HG03095 (cell line): ENCODE data around the gene PPP1R1A.

Experiments
- ATAC-seq: cut with Tn5 transposase; IDR thresholded peaks from one replicate; pipeline ENCODE4 v1.9.1; 2021; ENCODE audit warnings: moderate library complexity; ENCODE audit not compliant: unreplicated experiment

PPP1R1A gene

DNA sequence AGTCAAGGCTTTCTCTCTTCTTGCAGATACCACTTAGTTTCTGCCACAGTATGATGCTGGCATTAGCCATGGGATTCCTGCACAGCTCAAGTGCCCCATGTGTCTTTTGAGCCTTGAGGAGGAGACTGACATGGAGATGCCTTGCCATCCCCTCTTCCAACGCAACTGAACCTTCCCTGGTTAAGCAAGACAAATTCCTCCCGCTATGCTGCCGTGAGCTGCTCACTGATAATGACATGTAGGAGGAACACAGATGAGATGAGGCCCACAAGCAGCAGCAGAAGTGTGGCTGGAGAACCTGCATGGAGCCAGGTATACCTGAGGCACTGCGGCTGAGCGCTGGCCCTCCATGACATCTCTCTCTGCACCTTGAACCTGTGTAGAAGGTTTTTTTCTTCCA is 15.4 kb upstream of the PPP1R1A start:
- ATAC-seq, result no peak

DNA sequence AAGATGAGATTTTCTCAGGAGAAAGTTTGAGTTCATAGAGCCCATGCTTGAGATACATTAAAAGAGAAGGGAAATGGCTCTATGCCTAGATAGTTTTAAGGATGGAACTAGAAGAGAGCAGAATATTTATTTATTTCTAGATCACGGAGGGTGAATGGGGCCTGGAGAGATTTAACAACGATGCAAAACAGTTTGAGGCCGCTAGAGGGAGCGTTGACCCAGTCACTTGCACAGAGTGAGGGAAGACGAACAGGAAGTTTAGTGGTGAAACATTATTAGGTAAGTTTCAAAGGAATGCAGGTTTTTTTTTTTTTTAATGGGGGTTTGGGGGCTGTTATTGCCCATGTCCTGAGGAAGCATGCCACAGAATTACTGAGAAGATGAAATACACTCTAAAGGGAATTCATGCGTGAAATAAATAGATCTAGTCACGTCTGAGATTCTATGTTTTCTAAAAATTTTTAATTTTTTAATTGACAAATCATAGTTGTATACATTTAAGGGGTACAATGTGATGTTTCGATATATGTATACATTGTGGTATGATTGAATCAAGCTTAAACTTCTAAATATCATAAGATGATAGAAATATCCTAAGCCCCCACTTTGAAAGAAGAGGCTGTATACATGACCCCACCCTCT is 14.8 kb upstream of the PPP1R1A start:
- ATAC-seq, result peak; percentile 88

DNA sequence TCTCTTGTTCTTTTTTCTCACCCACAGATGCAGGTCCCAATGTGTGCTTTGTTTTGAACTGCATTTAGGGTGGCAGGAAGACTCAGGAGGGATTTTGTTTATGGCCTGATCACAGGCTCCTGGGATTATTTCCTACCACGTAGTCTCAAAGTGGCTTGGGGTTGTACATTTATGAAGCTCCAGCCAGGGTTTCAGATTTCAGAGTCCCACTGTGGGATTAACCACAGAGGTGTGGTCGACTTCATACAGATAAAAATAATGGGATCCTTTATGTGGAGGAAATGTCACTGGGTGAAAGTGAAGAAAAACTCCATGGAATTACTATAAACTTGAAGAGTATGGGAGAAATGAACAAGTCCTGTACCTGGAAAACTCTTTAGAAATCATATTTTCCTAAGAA is 14.2 kb upstream of the PPP1R1A start:
- no peak for ATAC-seq

DNA sequence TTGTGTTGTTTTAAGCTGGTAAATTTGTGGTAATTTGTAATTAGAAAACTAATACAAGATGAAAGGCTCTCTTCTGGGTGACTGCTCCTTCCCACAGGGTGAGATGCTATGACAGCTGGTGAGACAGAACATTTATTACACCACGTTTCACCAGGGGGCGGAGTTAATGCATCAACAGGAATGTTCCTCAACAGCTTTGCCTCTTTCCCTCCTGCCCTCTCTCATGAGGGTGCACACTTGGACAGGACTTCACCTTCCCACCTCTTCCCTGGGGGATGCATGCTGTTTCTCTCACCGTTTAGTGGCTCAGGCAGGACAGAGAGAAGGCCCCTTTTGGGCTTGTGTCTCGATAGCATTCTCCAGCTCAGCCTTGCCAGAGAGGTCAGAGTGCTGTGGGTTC is 13.4 kb upstream of the PPP1R1A start:
- no peak for ATAC-seq

DNA sequence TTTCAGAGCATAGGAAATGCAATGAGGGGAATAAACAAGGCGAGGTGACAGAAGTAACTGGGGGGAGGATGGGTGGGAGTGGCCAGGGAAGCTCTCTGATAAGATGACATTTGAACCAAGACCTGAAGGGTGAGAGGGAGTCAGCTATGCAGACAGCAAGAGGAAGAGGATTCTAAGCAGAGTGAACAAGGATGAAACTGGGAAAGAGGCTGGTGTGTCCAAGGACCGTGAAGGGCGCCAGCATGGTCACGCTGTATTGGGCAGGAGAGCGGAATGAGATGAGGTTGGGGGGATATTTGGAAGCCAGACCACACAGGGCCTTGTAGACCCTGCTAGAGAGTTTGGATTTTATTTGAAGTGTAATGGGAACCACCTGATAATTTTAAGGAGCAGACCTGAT is 10.5 kb upstream of the PPP1R1A start:
- no peak for ATAC-seq

DNA sequence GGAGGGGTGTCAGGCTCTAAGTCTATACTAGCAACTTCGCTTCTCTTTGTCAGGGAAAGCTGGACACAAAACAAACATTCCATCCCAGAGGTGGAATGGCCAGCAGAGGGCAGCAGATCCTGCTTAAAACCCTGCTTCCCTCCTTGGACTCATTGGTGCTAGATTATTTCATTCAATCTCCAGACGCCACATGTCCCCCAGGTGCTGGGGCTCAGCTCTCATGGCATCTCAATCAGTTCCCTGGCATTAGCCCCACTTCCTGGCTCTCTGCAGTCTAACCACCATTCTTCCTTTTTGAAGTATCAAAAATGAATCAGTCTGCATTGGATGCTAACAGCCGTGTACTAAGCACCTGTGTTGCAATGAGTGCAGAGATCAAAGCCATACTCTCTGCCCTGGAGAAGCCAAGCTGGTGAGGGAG is 8.1 kb upstream of the PPP1R1A start:
- ATAC-seq, result no peak

DNA sequence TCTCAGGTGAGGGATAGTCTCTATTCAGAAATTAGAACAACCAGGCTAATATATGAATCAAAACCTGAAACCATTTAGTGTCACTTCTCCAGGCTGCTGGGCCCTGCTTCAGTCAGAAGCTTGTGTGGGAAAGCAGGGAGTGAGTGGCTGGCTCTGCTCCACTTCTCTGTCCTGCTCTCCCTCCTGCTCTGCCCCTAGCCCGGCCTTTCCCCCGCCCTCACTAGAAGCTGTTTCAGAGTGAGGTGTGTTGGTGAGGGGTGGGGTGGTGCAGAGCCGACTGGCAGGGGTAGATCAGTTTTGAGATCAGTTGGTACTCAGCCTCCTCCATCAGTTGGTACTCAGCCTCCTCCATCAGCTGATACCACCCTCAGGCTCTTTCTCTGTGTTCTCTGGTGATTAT is 7.0 kb upstream of the PPP1R1A start:
- no peak for ATAC-seq

DNA sequence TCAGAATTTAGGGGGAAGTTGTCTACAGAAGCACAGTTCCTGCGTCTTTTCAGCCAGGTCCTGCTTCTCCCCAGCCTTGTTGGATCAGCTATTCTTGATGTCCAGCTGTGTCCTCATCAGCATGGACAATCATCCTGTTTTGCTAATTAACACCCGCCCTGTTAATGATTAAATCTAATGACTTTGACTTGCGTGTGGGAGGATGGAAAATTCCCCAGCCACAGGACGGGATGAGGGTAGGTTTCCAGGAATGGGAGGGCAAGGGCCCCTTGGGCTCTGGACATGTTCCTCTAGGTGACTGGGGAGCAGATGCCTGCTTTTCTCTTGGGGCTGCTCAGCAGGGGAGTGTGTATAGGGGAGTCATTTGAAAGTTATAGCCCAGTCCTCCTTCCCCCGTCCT is 5.3 kb upstream of the PPP1R1A start:
- no peak for ATAC-seq

DNA sequence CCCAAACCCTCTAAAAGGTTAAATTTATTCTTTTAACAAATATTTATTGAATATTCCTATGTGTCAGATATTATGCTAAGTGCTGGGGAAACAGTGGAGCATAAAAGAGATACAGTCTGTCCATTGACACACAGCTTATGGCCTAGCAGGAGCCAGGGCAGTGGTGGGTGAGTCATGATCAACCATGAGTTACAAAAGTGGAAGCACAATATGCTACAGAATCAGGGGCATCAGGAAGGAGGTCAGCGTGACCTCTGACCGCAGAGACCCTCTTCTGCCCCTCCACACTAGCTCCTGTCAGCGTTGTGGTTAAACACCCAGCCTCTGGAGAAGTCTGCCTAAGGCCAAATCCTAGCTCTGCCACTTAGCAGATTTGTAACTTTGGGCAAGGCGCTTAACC is 4.7 kb upstream of the PPP1R1A start:
- ATAC-seq, result no peak

DNA sequence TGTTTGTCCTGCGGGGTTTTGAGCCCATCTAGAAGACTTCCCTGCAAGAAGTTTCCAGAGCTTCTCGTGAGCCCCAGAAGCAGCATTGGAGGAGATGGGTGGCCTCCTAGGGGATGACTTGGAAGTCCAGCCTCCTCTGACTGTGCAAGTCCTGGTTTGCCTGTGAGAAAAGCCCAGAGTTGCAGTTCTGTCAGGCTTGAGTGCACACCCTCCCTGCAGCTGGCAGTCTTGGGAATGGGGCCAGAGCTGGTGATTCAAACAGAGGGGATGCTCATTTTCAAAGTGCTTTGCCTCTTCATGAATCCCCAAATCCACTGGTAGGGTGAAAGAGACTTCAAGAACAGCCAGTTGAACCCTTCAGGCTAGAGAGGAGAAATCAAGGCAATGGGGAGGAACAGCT is 3.9 kb upstream of the PPP1R1A start:
- no peak for ATAC-seq

DNA sequence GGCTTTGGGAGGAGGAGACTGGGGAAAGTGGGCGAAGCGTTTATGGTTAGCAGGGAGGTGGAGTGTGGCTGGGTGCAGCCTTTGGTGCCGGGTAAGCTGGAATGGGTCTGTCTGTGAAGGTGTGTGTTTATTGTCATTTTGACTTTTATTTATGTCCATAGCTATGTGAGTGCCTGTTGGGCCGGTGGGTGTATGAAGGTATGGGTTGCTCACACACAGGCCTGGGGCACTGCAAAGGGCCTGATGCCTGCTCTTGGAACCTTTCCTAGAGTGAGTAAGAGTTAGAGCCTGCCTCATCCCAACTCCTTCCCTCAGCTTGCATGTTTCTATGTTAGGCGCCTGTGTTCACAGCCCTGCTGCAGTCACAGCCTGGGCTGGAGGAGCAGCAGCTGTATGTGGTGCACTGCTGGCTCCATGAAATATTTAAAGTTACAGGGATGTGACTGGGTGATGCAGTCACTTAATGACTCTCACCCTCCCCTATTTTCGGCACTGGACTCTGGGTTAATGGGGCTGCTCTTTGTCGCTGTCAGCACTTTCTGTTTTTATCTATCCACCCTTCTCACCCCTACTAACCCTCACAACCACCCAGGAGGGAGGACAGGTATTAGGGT is 2.6 kb upstream of the PPP1R1A start:
- ATAC-seq, result no peak

DNA sequence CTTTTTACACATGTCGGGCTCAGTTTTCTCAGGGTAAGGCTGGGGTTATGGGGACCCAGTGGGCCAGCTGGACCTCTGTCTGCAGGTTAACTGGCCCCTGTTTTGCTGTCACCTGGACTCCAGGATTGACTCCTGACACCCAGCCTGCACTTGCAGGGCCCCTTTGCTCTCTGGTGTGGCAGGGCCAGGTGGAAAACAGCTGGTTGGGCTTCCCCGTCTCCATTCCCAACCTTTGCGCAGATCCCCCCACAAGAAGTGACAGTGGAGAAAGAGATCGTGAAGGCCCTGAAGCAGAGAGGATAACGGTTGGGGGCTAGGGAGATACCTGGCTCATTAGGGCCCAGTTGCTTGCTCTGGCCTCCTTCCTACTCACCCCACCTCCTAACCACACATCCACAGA is 1.5 kb upstream of the PPP1R1A start:
- no peak for ATAC-seq

DNA sequence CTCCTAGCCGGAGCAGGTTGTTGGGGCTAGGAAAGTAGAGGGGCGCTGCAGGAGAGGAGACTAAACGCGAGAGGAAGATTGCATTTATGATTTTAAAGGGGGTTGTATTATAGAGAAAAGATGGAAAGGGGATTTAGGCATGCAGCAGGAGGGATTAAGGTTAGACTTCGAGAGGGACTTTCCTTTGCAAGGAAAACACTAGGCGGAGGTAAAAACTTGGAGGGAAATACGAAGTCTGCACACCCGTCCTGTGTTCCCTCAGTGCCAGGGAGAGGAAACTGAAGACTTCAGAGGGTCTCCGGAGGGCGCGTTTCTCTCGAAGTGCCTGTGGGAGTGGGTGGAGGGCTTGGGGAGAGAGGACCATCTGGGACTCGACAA is 420 bp upstream of the PPP1R1A start:
- no peak for ATAC-seq

DNA sequence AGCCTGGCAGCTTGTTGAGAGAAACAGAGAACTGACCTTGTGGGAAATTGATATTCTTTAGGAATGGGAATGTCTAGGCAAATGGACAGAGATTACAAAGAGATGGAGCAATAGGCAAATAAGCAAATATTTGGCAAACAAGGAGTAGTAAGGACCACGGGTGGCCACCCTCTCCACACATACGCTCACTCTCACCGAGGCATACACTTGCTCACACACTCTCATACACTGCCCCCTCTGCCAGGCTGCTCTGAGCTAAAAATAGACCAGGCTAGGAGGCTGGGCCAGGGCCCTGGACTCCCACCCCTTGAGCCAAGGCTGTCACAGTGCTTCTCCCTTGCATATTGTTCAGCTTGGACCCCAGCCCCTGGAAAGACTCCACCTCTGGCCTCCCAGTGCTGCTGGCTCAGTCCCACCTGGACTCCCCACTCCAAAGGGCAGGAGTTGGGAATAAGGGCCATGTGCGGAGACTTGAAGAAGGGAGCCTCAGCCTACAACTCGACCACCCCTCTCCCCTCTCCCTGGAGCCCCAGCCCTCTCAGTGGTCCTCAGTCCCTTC is 1.1 kb downstream of the PPP1R1A start:
- no peak for ATAC-seq

DNA sequence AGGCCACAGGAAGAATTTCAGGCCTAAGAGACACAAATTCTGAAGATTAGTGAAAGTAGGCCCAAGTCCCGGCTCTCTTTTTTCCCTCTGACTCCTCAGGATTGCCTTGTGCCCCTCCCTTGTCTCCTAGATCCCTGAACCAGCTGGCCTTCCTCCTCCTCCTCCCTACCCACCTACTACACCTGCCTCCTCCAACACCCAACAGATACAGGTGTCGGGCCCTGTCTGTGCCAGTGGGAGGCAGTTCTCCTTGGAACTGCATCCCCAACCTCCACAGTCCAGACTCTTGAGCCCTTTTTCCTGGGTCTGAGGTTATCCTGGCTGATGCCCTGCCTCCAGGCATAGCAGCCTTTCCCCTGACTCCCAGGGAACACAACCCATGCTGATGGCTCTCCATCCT is 1.8 kb downstream of the PPP1R1A start:
- no peak for ATAC-seq

DNA sequence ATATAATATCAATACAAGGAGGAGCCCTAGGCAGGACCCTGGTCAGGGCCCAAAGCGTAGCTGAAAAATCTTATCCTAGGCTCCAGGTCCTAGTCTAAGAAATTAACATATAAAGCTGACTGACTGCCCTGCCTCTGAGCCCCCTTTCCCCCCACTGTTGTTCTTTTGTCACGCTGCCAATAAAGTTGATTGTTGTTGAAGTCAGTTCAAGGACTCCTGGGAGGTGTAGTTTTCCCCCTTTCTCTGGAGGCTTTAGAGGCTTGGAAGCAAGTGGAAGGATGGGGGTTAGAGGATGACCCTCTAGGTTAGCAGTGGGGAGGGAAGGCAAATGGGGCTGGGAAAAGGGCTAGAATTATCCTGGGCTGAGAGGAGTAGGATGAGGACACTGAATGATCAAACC is 3.2 kb downstream of the PPP1R1A start:
- no peak for ATAC-seq

DNA sequence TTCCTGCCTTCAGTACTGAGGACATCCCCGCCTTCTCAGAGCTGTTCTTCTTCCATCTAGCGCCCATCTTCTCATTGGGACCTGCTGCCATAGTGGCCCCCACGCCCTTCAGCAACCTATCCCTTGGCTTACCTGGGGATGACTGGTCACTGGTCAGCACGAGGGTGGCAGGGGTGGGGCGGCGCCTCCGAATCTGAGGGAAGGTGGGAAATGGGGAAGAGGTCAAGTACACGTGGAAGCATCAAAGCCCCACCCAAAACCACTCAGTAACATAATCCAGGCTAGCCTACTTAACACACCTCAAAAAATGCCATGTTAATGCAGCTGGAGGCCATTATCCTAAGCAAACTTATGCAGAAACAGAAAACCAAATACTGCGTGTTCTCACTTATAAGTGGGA is 4.3 kb downstream of the PPP1R1A start:
- ATAC-seq, result no peak

DNA sequence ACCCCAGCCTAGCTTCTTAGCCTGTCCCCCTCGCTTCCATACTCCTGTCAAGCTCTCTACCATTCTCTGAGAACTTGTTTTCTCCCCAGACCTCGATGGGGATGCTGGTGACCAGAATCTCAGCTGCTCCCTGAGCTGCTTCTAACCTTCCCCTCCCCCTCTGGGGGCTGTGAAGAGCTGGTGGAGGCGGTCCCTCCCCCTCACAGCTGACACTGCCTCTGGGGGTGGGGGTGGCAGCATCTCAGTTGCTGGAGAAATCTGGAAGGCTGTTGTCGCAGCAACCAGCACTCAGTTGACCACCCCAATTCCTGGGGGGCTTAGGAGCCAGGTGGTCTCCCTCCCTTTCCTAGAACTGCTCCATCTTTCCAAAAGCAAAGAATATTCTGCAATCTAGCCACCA is 4.7 kb downstream of the PPP1R1A start:
- ATAC-seq, result no peak

DNA sequence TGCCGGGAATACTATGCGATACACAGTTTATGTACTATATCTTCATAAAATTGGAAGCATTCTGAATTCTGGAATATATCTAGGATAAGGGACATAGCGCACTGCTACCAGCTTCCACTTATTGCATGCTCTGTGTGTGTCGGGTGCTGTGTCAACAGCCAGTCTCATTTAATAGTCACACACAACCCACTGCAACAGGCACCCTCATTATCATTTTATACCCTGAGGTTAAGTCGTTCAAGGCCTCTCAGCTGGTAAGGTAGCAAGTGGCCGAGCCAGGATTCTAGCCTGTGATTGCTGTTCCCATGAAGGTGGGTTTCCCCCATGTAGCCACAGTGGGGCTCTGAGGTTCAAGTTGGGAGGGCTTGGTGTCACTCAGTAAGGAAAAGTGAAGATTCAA is 7.0 kb downstream of the PPP1R1A start:
- no peak for ATAC-seq

DNA sequence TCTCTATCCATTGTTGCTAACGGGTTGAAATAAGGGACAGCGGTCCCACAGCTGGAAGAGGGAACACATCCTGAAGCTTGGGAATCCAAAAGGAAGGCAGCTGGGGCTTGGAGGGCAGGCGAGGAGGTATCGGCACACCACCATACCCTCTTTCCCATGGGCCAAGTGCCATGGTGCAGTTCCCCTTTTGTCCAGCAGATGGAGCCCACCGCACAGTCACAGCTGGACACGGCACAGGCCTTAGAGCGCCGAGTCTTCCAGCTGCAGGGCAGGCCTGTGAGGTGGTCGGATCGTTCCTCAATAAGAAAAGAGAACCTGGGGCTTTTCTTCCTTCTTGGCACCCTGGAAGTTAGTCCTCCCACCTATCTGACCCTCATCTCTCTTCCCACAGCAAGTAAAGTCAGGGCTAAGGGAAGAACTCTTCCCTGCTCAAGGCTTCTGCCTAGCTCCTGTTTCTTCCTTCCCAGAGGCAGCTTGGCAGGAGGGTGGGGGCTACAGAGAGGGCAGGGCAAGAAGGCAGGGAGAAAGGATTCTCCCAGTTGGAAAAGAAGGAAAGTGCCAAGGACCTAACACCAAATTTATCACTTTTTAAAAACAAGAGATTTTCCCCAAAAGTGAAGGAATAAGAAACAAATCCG is 8.6 kb downstream of the PPP1R1A start:
- ATAC-seq, result peak; percentile 97

DNA sequence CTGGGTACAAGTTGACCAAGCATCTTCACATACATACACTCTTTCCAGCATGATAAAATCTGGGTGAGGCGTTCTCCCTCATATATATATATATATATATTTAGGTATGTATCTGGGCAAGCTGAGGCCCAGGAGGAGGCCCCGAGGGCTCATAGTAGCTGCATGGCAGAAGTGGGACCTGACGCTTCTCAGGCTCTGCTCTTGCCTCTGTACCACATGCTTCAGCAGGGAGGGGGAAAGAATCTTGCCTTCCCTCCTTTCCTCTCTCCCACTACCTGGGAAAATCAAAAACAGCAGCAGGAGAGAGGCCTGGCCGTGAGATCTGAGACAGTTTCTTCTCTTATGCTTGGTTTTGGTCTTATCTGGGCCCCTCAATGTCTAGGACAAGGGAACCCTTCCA is 9.2 kb downstream of the PPP1R1A start:
- ATAC-seq, result no peak

DNA sequence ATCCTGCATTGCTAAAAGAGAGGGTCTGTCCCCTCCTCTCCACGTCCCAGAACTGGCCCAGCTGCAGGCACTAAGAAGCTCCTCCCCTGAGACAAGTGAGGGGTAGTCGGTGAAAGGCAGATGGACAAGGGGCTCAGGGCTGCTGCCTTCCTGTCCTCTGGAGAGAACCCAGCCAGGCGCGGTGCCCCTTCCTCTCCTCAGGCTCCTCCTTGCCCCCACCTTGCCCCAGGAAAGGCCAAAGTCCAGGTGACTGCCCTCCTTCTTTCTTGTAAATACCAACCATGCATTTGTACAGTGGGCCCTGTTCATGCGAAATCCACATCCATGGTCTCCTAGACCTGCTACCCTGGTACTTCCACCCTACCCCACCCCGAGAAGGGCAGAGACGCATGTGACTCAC is 9.7 kb downstream of the PPP1R1A start:
- ATAC-seq, result no peak
